GM10266 (cell line): ENCODE results near the gene KLHL29.

Source experiments
- DNase-seq: peaks from one replicate; pipeline ENCODE4 v3.0.0; 2012; ENCODE audit errors: extremely low spot score
- TF ChIP-seq, protein P1 (sequence below): IDR thresholded peaks from 2 replicates; pipeline ENCODE4 v1.5.1; 2012; ENCODE audit warnings: mild to moderate bottlenecking, low read depth; ENCODE audit not compliant: control insufficient read depth, insufficient read depth; ENCODE audit errors: missing control alignments

The KLHL29 gene

DNA sequence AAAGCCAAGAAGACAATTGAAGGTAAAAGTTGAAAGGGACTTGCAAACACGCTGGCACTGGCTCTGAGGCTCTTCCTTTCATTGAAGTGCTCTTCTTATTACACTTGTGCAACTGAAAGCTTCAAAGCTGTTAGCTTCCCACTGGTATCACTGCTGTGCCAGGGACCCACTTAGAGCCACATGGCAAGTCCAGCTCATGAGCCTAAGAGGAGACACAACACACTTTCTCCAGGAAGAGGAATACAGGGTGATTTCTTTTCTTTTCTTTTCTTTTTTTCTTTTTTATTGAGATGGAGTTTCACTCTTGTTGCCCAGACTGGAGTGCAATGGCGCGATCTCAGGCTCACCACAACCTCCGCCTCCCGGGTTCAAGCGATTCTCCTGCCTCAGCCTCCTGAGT lies 323.8 kb downstream of the KLHL29 start:
- no peak for DNase-seq
- TF ChIP-seq, protein P1, sequence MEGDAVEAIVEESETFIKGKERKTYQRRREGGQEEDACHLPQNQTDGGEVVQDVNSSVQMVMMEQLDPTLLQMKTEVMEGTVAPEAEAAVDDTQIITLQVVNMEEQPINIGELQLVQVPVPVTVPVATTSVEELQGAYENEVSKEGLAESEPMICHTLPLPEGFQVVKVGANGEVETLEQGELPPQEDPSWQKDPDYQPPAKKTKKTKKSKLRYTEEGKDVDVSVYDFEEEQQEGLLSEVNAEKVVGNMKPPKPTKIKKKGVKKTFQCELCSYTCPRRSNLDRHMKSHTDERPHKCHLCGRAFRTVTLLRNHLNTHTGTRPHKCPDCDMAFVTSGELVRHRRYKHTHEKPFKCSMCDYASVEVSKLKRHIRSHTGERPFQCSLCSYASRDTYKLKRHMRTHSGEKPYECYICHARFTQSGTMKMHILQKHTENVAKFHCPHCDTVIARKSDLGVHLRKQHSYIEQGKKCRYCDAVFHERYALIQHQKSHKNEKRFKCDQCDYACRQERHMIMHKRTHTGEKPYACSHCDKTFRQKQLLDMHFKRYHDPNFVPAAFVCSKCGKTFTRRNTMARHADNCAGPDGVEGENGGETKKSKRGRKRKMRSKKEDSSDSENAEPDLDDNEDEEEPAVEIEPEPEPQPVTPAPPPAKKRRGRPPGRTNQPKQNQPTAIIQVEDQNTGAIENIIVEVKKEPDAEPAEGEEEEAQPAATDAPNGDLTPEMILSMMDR, result no peak

DNA sequence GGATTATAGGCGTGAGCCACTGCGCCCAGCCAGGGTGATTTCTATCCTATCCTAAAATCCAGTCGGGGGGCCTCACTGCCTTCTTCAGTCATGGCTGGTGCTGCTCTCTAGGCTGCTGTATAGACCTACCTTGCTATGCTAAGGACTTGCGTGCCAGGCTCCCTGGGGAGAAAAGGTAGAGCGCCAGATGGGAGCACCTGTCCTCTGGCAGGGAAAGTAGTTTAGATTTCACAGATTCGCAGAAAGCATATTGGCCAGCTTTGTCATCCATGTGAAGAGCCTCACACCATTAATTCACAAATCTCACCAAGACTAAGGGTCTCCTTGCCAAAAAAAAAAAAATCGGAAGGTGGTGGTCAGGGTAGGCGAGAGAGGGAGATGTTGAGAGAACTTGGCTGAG lies 324.3 kb downstream of the KLHL29 start:
- no peak for DNase-seq
- TF ChIP-seq, protein P1, result no peak

DNA sequence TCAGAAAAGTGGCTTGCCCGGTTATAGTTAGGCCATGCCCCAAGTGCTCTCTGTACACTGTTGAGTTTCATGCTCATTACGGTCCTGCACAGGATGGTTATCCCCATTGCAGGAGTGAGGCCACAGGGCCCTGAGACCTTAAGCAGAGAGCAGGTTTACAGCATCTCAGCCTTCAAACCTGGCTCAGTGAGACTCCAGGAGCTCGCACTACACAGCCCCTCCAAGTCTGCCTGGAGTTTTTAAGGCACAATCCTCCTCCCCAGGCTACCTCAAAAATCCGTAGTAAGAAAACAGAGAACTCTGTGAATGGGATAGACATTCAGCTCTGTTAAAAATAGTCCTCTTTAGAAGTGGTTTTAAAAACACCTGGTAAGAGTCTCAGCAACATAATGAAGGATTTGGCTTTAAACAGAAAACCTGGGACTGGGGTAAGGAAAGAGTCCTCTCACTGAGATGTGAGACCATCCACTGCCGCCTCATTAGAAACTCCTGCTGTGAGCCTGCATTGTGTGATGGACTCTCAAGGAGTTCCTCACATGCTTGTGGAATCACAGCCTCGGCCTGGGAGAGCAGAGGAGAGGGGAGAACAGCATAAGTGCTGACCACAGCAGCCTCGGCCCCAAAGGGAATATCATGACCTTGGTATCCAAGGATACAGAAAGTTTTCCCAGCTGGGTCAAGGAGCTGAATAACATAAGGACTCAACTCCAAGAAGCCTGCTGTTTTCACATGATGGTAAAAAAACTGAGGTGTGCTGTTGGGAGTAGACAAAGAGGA lies 327.2 kb downstream of the KLHL29 start:
- DNase-seq, result no peak
- TF ChIP-seq, protein P1, result no peak

DNA sequence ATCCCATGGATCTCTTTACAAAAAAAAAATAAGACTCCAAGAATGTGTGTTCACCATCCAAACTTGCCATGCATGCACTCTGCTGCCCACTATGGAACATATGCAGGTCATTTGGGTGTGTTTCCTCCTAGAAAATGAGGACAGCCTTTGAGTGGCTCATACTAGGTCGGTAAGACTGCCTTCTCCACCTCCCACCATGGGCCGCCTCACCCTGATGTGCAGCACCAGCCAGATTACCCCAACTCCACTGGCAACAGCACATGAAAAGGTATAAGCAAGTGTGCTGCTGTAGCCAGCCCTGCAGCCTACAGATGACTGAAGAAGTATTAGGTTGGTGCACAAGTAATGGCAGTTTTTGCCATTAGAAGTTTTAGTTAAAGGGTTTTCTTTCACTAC lies 327.8 kb downstream of the KLHL29 start:
- TF ChIP-seq, protein P1, result no peak
- DNase-seq, result no peak

DNA sequence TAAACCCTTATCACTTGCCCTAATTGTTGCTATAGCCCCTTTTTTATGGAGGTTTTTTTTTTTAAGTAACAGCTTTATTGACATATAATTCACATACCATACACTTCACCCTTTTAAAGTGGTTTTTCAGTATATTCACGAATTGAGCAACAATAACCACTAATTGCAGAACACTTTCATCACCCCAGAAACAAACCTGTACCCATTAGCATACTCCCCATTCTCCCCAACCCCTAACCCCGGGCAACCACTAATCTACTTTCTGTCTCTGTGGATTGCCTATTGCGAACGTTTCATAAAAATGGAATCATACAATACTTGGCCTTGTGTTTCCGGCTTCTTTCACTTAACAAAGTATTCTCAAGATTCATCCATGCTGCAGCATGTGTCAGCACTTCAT lies 328.4 kb downstream of the KLHL29 start:
- TF ChIP-seq, protein P1, result no peak
- DNase-seq, result no peak

DNA sequence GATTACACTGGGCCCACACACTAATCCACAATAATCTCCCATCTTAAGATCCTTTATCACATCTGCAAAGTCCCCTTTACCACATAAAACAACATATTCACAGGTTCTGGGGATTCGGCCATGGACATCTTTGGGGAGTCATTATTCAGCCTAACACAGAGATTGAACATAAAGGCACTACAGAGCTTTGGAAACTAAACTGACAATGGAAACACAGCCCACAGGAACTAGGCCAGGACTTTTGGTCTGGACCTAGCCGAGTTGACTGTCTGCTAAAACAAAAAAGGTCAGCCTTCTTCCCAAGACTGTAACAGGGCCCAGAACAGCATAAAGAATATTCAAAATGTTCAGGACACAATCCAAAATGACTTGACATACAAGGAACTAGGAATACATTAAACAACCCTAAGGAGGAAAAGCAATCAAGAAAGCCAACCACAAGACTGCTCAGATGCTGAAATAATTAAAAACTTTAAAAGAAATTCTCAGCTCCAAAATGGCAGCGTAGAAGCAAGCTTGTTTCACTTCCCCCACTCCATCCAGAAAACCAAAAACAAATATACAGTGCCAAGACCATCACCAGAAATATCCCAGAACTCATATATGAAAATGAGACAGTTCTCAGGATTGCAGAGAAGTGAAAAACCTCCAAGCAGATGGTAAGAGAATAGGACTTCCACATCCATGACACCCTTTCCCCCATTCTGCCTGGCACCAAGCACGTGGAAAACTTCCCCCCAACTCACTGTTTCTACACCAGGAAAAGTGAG lies 334.1 kb downstream of the KLHL29 start:
- TF ChIP-seq, protein P1, result no peak
- DNase-seq, result no peak

DNA sequence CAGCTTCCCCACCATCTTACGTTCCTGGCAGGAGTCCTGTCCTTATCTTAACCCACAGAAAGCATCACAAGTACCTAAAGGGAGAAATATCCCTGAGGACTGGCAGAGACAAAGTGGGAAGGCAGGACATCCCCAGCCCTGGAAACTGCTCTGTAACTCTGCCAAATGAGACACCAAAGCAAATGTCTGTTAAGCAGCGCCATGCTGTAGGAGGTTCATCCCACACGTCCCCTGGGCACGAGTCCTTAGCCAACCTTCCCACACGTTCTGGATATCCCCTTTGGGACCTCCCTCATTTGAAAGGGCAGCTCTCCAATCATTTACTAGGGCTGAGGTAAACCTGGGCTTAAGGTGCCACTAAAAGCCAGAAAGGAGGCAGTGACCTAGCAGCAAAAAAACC lies 334.7 kb downstream of the KLHL29 start:
- TF ChIP-seq, protein P1, result no peak
- DNase-seq, result no peak
